Activated T-helper 1 cell treated with Interleukin-2 at 50 U/mL for 16 hours (primary cell): ENCODE data around the gene NMD3.
"Not testable (repeated sequence)": the region's sequence is repeated elsewhere in the genome, so short reads cannot be mapped to it uniquely, and the experiment has no call there.

Experiments
- DNase-seq: peaks from one replicate; pipeline ENCODE4 v3.0.0-alpha.2; 2020; ENCODE audit warnings: low read depth

NMD3 gene

DNA sequence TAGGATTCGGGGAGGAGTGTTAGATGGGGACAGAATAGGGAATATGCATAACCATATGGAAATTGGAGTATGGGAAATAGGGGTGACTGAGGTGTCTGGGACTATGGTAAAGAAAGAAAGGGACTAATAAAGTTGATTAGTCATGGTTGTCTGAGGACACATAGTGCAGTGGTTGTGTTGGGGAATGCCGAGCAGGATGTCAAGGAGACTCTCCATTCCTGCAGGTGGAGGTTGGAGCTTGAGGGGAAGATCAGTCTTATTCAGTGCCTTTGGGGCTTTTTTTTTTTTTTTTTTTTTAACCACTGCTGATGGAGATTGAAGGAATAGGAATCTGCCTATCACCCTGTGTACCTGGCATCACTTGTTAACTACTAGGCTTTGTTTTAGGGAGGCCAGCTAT lies 10.8 kb downstream of the NMD3 start:
- DNase-seq, result no peak

- no peak for DNase-seq
Observed at GRCh38 chr3:161233557-161233956, 12.4 kb downstream of the NMD3 start.

DNA sequence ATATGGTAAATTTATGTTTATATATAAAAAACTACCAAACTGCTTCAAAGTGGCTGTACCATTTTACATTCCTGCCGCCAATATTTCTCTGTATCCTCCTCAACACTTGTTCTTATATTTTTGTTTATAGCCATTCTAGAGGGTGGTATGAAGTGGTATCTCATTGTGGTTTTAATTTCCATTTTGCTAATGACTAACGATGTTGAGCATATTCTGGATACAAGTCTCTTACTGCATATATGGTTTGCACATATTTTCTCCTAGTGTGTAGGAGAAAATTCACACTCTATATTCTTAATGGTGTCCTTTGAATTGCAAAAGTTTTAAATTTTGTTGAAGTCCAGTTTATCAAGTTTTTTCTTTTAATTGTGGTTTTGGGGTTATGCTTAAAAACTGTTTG lies 15.1 kb downstream of the NMD3 start:
- DNase-seq, result no peak

- no peak for DNase-seq
Observed at GRCh38 chr3:161239700-161240099, 18.6 kb downstream of the NMD3 start.

DNA sequence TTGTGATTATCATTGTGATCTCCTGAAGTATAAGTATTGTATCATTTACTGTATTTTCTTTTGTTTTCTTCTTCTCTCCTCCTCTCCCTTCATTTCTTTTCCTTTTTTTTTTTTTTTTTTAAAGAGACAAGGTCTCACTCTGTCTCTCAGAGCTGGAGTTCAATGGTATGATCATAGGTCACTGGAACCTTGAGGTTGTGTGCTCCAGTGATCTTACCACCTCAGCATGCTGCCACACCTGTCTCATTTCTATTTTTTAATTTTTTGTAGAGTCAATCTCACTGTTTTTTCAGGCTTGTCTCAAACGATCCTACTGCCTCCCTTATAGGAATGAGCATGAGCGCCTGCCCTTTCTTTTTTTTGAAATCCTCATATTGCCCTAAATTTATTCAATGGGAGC lies 23.4 kb downstream of the NMD3 start:
- DNase-seq, result no peak

DNA sequence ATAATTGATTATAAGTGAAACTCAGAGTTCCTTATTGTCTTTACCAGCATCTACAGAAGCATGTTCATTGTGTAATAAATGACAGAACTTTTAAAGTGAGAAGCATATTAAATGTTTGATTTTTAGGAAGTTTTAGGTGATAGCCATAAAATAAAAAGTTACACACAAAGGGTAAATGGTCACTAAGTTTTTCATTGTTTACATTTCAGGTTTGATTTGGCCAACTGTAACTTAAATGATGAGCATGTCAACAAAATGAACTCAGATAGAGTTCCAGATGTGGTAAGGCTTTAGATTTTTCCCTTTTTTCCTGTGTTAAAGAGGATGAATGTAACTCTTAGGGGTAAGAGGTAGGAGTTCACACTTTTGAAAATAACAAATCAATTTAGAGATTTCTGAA lies 25.9 kb downstream of the NMD3 start:
- DNase-seq, result no peak

GRCh38 chr3:161250116-161250515 lies 29.0 kb downstream of the NMD3 start:
- no peak for DNase-seq

DNA sequence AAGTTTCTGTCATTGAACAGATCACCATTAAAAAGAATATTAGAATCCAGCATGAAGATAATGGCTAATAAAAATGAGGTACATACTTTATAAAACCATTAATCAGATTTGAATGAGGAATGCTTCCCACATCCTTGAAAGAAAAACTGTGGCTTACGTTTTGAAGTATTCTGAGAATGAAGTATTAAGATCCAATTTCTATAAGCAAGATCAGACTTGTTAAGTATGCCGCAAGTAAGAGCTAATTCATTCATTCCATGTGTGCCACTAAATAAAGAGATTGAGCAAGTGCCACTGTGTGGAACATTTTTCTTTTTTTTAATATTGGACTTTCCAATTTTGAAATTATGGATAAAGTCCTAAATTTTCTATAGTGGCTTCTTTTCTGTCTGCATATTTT lies 30.6 kb downstream of the NMD3 start:
- DNase-seq, result no peak

DNA sequence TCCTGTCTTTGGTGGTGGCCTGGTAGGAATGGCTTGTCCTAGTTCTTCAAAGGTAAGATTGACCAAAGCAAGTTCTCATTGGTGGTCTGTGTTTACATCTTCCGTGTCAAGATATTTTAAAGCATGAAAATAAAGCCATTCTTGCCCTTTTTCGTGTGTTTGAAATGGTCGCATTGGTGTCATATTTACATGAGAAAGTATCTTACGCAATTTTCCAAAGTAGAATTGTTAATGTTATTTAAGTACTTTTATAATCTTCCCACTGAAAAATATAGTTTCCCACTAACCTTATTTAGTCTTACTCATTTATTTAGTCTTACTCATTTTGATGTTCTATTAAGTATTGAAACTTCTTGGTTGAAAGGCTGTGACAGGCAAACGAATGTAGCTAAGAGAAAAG lies 31.0 kb downstream of the NMD3 start:
- no peak for DNase-seq

- DNase-seq, result no peak
Observed at GRCh38 chr3:161253711-161254110, 32.6 kb downstream of the NMD3 start.

GRCh38 chr3:161254861-161255260 lies 33.8 kb downstream of the NMD3 start:
- no peak for DNase-seq

DNA sequence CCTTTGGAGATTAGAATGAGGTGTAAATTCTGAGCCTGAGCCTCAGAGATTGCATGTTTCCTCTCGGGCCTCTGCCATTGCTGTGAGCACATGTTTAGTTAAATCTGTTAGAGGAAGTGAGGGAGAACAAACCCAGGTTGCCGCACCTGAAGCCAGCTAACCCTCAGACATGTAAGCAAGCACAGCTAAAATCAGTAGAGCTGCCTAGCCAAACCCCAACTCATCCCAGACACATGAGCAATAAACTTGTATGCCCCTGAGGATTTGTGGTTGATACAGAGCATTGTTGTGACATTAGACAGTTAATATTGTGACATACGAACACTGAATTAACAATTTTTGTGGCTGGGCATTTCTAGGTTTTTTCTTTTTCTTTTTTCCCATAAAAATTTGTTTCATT lies 41.9 kb downstream of the NMD3 start:
- DNase-seq, result no peak

DNA sequence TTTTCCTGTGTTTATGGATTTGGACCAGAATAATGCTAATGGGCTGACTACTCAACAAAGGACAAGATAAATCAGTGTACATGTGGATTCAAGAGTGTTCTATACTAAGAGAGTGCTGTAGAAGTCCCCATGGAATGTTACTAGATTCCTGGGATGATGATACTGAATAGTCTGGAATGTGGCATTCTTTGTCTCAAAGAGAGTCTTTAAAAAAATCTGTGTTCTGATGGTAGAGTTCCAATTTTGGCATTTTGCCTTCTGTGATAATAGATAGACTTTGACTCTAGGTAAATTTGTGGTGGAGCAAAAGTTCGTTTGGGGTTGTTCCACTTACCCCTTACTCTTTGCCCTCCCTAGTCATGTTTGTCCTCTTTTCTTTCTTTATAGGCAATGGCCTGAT lies 43.7 kb downstream of the NMD3 start:
- no peak for DNase-seq

DNA sequence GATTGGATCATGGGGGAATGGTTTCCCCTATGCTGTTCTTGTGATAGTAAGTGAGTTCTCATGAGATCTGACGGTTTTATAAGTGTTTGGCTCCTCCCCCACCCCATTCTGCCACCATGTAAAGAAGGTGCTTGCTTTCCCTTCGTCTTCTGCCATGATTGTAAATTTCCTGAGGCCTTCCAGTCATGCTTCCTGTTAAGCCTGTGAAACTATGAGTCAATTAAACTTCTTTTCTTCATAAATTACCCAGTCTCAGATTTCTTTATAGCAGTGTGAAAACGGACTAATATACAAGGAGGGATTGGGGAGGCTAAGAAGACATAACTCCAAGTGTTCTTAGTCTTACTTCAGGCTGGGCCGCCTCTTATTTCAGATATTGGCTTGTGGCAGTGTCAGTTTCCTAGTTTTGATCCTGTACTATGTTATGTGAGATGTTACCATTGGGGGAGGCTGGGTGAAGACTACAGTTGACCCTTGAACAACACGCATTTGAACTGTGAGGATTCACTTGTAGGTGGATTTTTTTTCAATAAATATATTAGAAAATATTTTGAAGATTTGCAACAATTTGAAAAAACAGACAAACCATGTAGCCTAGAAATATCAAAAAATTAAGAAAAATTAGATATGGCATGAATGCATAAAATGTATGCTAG lies 44.9 kb downstream of the NMD3 start:
- no peak for DNase-seq

DNA sequence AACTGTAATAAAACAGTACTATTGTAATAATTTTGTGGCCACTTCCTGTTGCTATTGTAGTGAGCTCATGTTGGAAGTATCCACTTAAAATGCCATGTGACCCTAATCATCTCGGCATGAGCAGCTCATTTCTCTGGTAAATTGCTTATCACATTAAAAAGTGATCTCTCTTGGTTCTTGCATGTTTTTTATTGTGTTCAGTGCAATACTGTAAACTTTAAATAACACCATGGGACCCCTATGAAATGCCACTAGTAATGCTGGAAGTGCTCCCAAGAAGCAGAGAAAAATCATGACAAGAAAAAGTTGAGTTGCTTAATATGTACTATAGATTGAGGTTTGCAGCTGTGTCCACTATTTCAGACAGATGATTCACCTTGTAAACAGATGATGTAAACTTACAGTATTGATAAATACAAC lies 45.6 kb downstream of the NMD3 start:
- no peak for DNase-seq

DNA sequence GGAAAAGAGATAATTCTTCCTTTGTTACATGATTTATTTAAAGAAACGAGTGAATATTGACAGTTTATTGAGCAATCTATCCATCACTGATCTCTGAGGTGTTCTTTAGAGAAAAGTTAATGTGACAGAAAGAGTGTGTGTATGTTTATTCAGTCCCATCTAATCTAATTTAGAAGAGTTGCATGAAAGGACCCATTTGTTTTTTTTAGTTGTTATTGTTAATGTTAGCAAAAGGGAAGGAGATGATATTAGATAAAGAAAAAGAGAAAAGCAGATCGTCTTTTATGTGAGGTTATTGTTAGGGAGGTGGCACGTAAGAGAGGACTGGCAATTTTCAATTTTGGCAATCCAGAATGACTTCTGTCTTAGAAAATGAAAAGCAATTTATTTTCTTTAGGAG lies 46.5 kb downstream of the NMD3 start:
- no peak for DNase-seq

GRCh38 chr3:161268601-161269000 lies 47.5 kb downstream of the NMD3 start:
- DNase-seq, result no peak

DNA sequence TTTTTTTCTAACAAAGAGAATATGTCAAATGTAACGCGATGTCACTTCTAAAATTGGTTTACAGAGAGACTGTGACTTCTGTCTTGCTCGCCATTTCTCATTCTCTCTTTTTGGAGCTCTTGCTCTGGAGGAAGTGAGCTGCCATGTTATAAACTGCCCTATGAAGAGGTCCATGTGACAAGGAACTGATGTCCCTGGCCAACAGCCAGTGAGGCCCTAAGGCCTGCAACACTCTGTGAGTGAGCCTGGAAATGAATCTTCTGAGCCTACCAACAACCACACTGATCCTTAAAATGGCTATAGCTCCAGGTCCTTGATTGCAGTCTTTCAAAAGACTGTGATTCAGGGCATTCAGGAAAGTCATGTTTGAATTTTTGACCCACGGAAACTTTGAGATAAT lies 49.9 kb downstream of the NMD3 start:
- no peak for DNase-seq

GRCh38 chr3:161271646-161272045 lies 50.5 kb downstream of the NMD3 start:
- DNase-seq, result no peak

GRCh38 chr3:161272524-161272923 lies 51.4 kb downstream of the NMD3 start:
- DNase-seq, result no peak

- DNase-seq, result no peak
Observed at GRCh38 chr3:161273589-161274218, 52.6 kb downstream of the NMD3 start.

- no peak for DNase-seq
Observed at GRCh38 chr3:161274691-161275298, 53.7 kb downstream of the NMD3 start.

DNA sequence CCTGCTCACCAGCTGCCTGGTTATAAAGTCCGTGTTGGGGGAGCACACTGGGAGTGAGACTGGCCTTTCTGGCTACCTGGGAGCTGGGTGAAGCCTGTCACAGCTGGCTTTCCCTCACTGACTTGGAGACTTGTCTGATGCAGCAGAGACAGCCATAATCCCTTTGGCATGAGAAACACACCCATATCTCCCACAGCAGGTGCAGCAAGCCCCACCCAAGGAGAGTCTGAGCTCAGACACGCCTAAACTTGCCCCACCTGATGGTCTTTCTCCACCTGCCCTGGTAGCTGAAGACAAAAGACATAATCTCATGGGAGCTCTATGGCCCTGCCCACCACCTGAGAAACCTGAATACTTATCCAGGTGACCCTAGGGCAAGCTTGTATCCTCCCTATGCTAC lies 54.8 kb downstream of the NMD3 start:
- DNase-seq, result no peak

DNA sequence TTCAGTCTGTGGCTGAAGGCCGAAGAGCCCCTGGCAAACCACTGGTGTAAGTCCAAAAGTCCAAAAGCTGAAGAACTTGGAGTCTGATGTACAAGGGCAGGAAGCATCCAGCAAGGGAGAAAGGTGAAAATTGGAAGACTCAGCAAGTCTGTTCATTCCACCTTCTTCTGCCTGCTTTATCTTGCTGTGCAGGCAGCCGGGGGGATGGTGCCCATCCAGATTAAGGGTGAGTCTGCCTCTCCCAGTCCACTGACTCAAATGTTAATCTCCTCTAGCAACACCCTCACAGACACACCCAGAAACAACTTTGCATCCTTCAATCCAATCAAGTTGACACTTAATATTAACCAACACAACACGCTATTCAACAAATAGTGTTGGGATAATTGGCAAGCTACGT lies 61.3 kb downstream of the NMD3 start:
- DNase-seq, result not testable (repeated sequence)
